GM10248 (cell line): ENCODE data around the gene APEH.

Experiments used
- CTCF ChIA-PET: fragments of 300-600 bp; sonication (Branson Sonifier 250); formaldehyde crosslinking; extraction: SDS; loops from one replicate; lab custom pipeline; 2021; ENCODE audit warnings: antibody characterized with exemption; lab: Yijun Ruan, JAX
- POLR2A ChIA-PET: fragments of 350-650 bp; sonication (Branson Sonifier 250); formaldehyde crosslinking; extraction: SDS; loops from one replicate; lab custom pipeline; 2020; ENCODE audit warnings: antibody characterized with exemption; lab: Yijun Ruan, JAX
- DNase-seq: peaks from one replicate; pipeline ENCODE4 v3.0.0; 2012; ENCODE audit errors: extremely low spot score
- CTCF ChIP-seq: IDR thresholded peaks from 2 replicates; pipeline ENCODE4 v1.5.1; 2012; ENCODE audit warnings: mild to moderate bottlenecking, low read depth; ENCODE audit errors: extremely low read depth, missing control alignments, control extremely low read depth

The APEH gene

GRCh38 chr3:49712166-49712565, 38.0 kb downstream of the APEH start:
- CTCF ChIA-PET: interaction anchor here (1.4 kb wide), 2 partner anchors 127 kb away, joined by 4 to 7 read pairs; no protein-coding TSS in a partner anchor
- DNase-seq: no peak
- TF ChIP-seq CTCF: no peak
- POLR2A ChIA-PET: no interaction called here

DNA sequence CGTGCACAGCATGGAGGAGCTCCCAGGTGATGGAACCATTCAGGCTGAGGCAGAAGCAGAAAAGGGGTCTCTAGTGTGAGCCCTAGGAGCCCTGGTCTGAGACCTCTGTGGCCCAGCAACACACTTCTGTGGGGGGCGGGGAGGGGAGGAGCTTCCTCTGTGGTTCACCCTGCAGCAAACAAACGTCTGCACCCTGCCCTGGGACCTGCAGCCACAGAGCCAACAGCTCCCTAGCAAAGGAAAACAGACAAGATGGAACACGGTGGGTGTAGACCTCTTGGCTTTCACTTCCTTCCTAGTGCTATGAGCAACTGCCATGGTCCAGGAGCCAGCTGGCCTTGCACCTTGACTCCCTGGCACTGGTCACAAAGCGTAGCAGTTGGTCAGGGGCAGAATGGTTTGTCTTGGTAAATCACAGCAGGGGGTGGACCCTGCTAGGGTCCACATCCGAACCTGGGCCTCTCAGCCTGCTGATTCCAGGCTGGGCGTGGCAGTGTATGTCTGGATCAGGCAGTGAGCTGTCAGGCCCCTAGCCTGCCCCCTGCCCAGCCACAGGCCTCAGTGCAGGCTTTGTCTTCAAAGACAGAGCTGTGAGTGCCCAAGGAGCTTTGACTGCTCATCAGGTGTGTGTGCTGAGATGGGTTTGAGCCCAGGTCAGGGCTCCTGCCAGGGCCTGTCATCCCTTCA, 38.6 kb downstream of the APEH start:
- CTCF ChIA-PET: interaction anchor here (1.0 to 1.4 kb wide), 3 partner anchors 9 to 127 kb away, joined by 3 to 4 read pairs (median 4); no protein-coding TSS in a partner anchor
- DNase-seq: no peak
- TF ChIP-seq CTCF: no peak
- POLR2A ChIA-PET: interaction anchor here (0.9 kb wide), 1 partner anchor 10 kb away, joined by 3 read pairs; no protein-coding TSS in a partner anchor

- POLR2A ChIA-PET: interaction anchor here (0.9 kb wide), 1 partner anchor 10 kb away, joined by 3 read pairs; no protein-coding TSS in a partner anchor
- DNase-seq: no peak
- no peak for TF ChIP-seq CTCF
- CTCF ChIA-PET: interaction anchor here (1.0 to 1.4 kb wide), 3 partner anchors 10 to 126 kb away, joined by 3 to 4 read pairs (median 4); no protein-coding TSS in a partner anchor
Observed at GRCh38 chr3:49713336-49714105, 39.4 kb downstream of the APEH start.

DNA sequence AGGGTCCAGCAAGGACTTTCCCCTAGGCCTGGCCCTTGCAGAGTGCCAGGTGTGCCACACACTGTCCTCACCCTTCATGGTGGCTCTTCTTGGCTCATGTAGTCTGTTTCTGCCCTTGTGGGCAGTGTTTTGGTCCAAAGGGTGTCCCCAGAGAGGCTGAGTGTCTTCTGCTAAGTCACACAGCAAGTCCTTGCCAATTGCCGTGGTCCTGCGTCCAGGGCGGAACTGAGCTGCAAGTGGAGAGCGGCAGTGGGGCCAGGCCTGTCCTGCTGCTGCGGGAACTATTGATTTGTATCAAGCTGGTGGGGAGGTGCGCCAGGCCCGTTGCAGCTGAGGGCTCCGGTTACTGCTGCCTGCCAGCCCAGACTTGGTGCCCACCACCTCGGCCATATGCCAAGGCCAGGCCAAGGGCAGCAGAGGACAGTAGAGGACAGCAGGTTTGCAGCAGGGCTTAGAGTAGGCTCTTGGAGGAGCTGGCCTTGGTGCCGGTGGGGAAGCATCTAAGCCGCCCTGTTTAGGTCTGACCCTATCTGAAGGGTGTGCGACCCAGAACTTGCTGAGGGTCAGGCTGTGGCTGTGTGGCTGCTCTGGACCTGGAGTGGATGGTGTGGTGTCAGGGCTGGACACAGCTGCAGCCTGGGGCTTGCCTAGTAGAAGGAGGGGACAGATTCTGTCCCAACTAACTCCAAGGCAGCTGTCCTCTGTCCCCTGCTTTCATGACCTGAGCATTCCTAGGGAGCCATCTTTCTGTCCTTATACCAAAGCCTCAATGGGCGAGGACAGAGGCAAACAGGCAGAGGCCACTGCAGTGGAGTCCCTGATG, 40.8 kb downstream of the APEH start:
- no peak for TF ChIP-seq CTCF
- ChIA-PET POLR2A (interaction anchor here (0.6 kb wide), 2 partner anchors 22 to 357 kb away, joined by 3 to 6 read pairs; no protein-coding TSS in a partner anchor), CTCF (interaction anchor here (0.8 kb wide), 1 partner anchor 10 kb away, joined by 3 read pairs; no protein-coding TSS in a partner anchor)
- DNase-seq: no peak

DNA sequence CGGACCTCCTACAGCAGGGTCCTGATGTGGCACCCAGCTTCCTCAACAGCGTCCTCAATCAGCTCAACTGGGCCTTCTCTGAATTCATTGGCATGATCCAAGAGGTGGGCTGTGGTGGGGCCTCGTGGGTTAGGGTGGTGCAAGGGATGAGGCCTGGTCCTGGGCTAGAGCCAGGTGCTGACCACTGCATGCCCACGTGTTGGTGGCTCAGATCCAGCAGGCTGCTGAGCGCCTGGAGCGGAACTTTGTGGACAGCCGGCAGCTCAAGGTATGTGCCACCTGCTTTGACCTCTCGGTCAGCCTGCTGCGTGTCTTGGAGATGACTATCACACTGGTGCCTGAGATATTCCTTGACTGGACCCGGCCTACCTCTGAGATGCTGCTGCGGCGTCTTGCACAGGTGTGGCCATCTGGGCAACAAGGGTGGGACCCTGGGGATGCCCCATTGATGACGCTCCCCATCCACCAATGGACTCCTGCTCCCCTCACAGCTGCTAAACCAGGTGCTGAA, 41.5 kb downstream of the APEH start:
- ChIA-PET POLR2A (interaction anchor here (0.6 kb wide), 1 partner anchor 23 kb away, joined by 3 read pairs; no protein-coding TSS in a partner anchor), CTCF (interaction anchor here (0.8 to 6.4 kb wide), 2 partner anchors 9 to 13 kb away, joined by 3 to 37 read pairs; no protein-coding TSS in a partner anchor)
- no peak for TF ChIP-seq CTCF
- DNase-seq: no peak

GRCh38 chr3:49716169-49716568, 42.0 kb downstream of the APEH start:
- no peak for DNase-seq
- TF ChIP-seq CTCF: no peak
- ChIA-PET POLR2A (no interaction called here), CTCF (interaction anchor here (6.4 kb wide), 1 partner anchor 14 kb away, joined by 37 read pairs; no protein-coding TSS in a partner anchor)
